ENCODE results near the gene PEX26. TPM values are rescaled to one million over a fixed set of nuclear protein-coding genes. Genes with fewer than 3 reads are reported as not detected.
"Not testable (repeated sequence)": the region's sequence is repeated elsewhere in the genome, so short reads cannot be mapped to it uniquely, and the experiment has no call there.

Gene PEX26
- total and polyA plus RNA-seq, 4 donors: 3.5 to 21.0 (median 16.9) TPM

GRCh38 chr22:18104566-18104965 lies 26.8 kb downstream of the PEX26 start:
- TF ChIP-seq FOXA1 (IDR thresholded peaks at IDR 0.05) (no peak), RAD21 (IDR thresholded peaks at IDR 0.05) (no peak), FOXA2 (IDR thresholded peaks at IDR 0.05) (no peak), REST (IDR thresholded peaks at IDR 0.05) (no peak), NR2F2 (IDR thresholded peaks at IDR 0.05) (no peak), ZBTB33 (IDR thresholded peaks at IDR 0.05) (no peak), YY1 (IDR thresholded peaks at IDR 0.05) (no peak), RXRA (IDR thresholded peaks at IDR 0.05) (no peak), CTCF (IDR thresholded peaks at IDR 0.05; ENCODE audit: low read depth, low read length, missing input control) (no peak), HNF4G (IDR thresholded peaks at IDR 0.05) (no peak), EGR1 (IDR thresholded peaks at IDR 0.05; ENCODE audit: low read depth in 2 of 2) (no peak), GABPA (IDR thresholded peaks at IDR 0.05 in 1 of 2, conservative IDR thresholded peaks at IDR 0.05 in 1 of 2) (no peak), JUND (IDR thresholded peaks at IDR 0.05) (no peak), SP1 (IDR thresholded peaks at IDR 0.05) (no peak), HNF4A (conservative IDR thresholded peaks at IDR 0.05) (no peak), TAF1 (conservative IDR thresholded peaks at IDR 0.05) (no peak)
- H3K27me3 ChIP-seq (ENCODE audit: control insufficient read depth in 4 of 4, insufficient read depth in 4 of 4, low read length in 3 of 4): no peaks in the 10 kb centered on the region
- no peak overlapping the region for H3K9ac ChIP-seq (ENCODE audit: low read depth in 1 of 2, low read length in 2 of 2)
- H3K4me3 ChIP-seq (ENCODE audit: low read depth in 1 of 3, low read length in 3 of 3): no peak overlapping the region
- 97% methylated on average over 4 of the region's 4 CpGs for WGBS
- H3K27ac ChIP-seq (ENCODE audit: low read depth in 1 of 2, low read length in 2 of 2): no peak overlapping the region
- H3K9me3 ChIP-seq (ENCODE audit: control insufficient read depth in 4 of 4, low read length in 3 of 4): no peaks in the 10 kb centered on the region
- H3K36me3 ChIP-seq (ENCODE audit: control insufficient read depth in 4 of 4, insufficient read depth in 3 of 4, low read depth in 1 of 4, low read length in 3 of 4): no peaks in the 10 kb centered on the region
- DNase-seq (ENCODE audit: low spot score): no peak
- peaks cover 0 to under 1% (median 0%) of the 10 kb centered on the region in 4 donors for H3K4me1 ChIP-seq (ENCODE audit: control insufficient read depth in 4 of 4, insufficient read depth in 4 of 4, low read length in 3 of 4)

- peaks cover 0 to 12% (median 6%) of the 10 kb centered on the region in 4 donors for H3K4me1 ChIP-seq (ENCODE audit: control insufficient read depth in 4 of 4, insufficient read depth in 4 of 4, low read length in 3 of 4)
- not testable (repeated sequence) for H3K27ac ChIP-seq (ENCODE audit: low read depth in 1 of 2, low read length in 2 of 2); H3K36me3 ChIP-seq (ENCODE audit: control insufficient read depth in 4 of 4, insufficient read depth in 3 of 4, low read depth in 1 of 4, low read length in 3 of 4); DNase-seq (ENCODE audit: low spot score); H3K4me3 ChIP-seq (ENCODE audit: low read depth in 1 of 3, low read length in 3 of 3); H3K9ac ChIP-seq (ENCODE audit: low read depth in 1 of 2, low read length in 2 of 2); H3K27me3 ChIP-seq (ENCODE audit: control insufficient read depth in 4 of 4, insufficient read depth in 4 of 4, low read length in 3 of 4); H3K9me3 ChIP-seq (ENCODE audit: control insufficient read depth in 4 of 4, low read length in 3 of 4)
- 94% methylated on average over 6 of the region's 7 CpGs for WGBS
These were observed 28.2 kb downstream of the PEX26 start for GRCh38 chr22:18105981-18106380.

- DNase-seq (ENCODE audit: low spot score); H3K36me3 ChIP-seq (ENCODE audit: control insufficient read depth in 4 of 4, insufficient read depth in 3 of 4, low read depth in 1 of 4, low read length in 3 of 4); H3K9ac ChIP-seq (ENCODE audit: low read depth in 1 of 2, low read length in 2 of 2); H3K9me3 ChIP-seq (ENCODE audit: control insufficient read depth in 4 of 4, low read length in 3 of 4); H3K27me3 ChIP-seq (ENCODE audit: control insufficient read depth in 4 of 4, insufficient read depth in 4 of 4, low read length in 3 of 4); H3K27ac ChIP-seq (ENCODE audit: low read depth in 1 of 2, low read length in 2 of 2); H3K4me3 ChIP-seq (ENCODE audit: low read depth in 1 of 3, low read length in 3 of 3): not testable (repeated sequence)
- WGBS: 89% methylated on average over 4 of the region's 4 CpGs
- peaks cover 0 to 17% (median 11%) of the 10 kb centered on the region in 4 donors for H3K4me1 ChIP-seq (ENCODE audit: control insufficient read depth in 4 of 4, insufficient read depth in 4 of 4, low read length in 3 of 4)
These were observed 29.0 kb downstream of the PEX26 start for GRCh38 chr22:18106550-18107341.

Measured in liver (tissue), 9 donors.